LNCaP clone FGC (cell line): ENCODE results near the gene NAALADL2.
A peak's percentile ranks its signal among the peaks of the same experiment; 100 is the strongest.

Experiments
- DNase-seq: peaks from one replicate; pipeline ENCODE4 v3.0.0-alpha.2; 2011; ENCODE audit warnings: low read depth
- H3K4me3 ChIP-seq: 2 replicates; pipeline ENCODE4 v1.5.1; 2011; ENCODE audit warnings: mild to moderate bottlenecking, low read depth, low read length, control low read depth
- CTCF ChIP-seq: IDR thresholded peaks from 2 replicates; pipeline ENCODE4 v1.5.1; 2012; ENCODE audit warnings: mild to moderate bottlenecking; ENCODE audit not compliant: control insufficient read depth, insufficient read depth; ENCODE audit errors: extremely low read depth

Gene NAALADL2

GRCh38 chr3:175659670-175660350 lies 800.7 kb downstream of the NAALADL2 start:
- no peak overlapping the region for H3K4me3 ChIP-seq
- DNase-seq, result no peak
- TF ChIP-seq CTCF, result no peak

- no peak overlapping the region for H3K4me3 ChIP-seq
- DNase-seq, result no peak
- TF ChIP-seq CTCF, result no peak
These were observed 803.7 kb downstream of the NAALADL2 start for GRCh38 chr3:175662815-175663214.

GRCh38 chr3:175664911-175665310 lies 805.8 kb downstream of the NAALADL2 start:
- no peak for DNase-seq
- no peak for TF ChIP-seq CTCF
- no peak overlapping the region for H3K4me3 ChIP-seq

GRCh38 chr3:175668300-175668699 lies 809.2 kb downstream of the NAALADL2 start:
- H3K4me3 ChIP-seq, result no peak overlapping the region
- no peak for DNase-seq
- no peak for TF ChIP-seq CTCF

GRCh38 chr3:175670557-175670956 lies 811.4 kb downstream of the NAALADL2 start:
- no peak for DNase-seq
- TF ChIP-seq CTCF, result no peak
- H3K4me3 ChIP-seq, result no peak overlapping the region

GRCh38 chr3:175672119-175672689 lies 813.1 kb downstream of the NAALADL2 start:
- peak; percentile 43 for DNase-seq
- peak overlapping the region; percentile 38 for H3K4me3 ChIP-seq
- no peak for TF ChIP-seq CTCF

GRCh38 chr3:175679568-175679967 lies 820.4 kb downstream of the NAALADL2 start:
- TF ChIP-seq CTCF, result no peak
- DNase-seq, result no peak

More at GRCh38 chr3:175679568-175679967, 820.4 kb downstream of the NAALADL2 start:
- no peak overlapping the region for H3K4me3 ChIP-seq
